Stimulated activated CD4-positive, alpha-beta T cell treated with anti-CD3 and anti-CD28 coated beads, TNF-alpha, amount 100 ng/mL, for 1 hour (primary cell): ENCODE measurements around the gene ZNF362.
A peak's percentile ranks its signal among the peaks of the same experiment; 100 is the strongest.

Experiments used
- DNase-seq, 3 donors: peaks; one replicate each; pipeline ENCODE4 v3.0.0-alpha.2; 2020; ENCODE audit warnings: low read depth in 3 of 3, low spot score in 1 of 3

ZNF362 gene

GRCh38 chr1:33244143-33244808 lies 12.0 kb upstream of the ZNF362 start:
- DNase-seq = no peak

DNA sequence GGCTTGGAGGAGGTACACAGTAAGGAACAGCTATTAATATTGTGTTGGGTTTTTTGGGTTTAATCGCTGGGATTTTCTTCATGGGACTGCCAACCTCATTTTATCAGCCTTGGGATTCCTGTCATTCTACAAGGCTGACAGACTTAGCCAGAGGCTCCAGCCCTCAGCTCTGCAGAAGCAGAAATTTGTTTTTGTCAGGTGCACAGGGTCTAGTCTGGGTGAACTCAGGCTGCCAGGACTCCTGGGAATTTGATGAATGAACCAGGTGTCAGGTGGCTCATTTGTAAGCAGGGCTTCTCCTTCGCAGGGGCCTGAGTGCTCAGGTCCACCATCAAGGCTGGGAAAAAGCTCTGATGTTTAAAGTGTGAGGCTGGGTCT lies 11.5 kb upstream of the ZNF362 start:
- DNase-seq = no peak

- DNase-seq = no peak
Measured at GRCh38 chr1:33246171-33246570, 10.1 kb upstream of the ZNF362 start.

DNA sequence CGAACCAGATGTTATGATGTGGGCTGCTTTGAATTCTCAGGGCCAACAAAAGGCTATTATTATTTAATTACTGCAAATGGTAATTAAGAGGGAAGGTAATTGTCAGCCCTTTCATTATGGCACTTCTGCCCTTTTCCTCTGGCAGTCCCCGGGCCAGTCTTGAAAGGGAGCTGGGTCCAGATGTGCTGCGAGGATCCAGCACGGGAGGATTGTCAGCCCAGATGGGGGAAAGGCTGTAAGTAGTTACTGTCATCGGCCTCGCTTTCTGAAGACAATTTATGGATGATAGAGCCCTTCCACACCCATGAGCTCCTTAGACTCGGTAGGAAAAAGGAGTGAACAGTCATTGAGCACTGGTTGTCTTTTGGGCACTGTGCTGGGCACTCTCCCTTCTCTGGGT lies 8.7 kb upstream of the ZNF362 start:
- DNase-seq = no peak

- no peak for DNase-seq
Measured at GRCh38 chr1:33248244-33248643, 8.0 kb upstream of the ZNF362 start.

DNA sequence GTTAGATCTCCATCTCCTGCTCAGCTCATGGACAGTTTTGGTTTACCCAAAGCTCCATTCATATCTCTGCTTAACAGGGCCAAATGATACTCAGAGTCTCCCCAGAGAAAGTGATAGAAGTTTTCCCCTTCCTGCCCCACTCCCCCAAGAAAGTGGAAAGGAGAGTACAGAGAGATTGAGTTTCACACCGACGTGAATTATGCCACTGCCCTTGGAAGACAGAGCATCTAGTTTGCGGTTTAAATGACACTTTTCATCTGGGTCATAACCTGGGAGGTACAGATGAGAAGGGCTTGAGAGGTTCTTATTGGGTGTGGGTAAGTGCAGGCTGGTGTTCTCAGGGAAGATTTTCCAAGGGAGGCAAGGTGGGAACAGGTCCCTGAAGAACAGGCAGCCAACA lies 6.9 kb upstream of the ZNF362 start:
- DNase-seq = no peak

DNA sequence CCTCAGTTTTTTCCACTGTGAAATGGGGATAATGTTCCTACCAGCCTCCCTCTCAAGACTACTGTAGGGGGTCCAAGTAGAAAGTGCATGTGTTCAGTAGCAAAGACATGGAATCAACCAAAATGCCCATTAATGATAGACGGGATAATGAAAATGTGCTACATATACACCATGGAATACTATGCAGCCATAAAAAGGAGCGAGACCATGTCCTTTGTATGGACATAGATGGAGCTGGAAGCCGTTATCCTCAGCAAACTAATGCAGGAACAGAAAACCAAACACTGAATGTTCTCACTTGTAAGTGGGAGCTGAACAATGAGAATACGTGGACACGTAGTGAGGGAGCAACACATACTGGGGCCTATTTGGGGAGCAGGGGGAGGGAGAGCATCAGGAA lies 6.1 kb upstream of the ZNF362 start:
- no peak for DNase-seq

DNA sequence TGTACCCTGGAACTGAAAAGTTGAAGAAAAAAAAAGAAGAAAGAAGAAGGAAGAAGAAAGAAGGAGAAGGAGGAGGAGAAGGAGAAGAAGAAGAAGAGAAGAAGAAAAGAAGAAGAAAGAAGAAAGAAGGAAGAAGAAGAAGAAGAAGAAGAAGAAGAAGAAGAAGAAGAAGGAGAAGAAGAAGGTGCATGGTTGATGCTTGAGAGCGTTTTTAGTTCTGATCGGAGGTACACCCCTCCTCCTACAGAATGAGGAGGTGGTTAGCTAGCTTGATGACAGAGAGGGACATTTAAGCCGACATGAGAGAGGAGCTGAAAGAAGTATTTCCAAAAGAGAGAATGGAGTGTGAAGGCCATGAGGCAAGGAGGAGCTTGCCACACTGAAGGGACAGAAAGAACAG lies 5.6 kb upstream of the ZNF362 start:
- DNase-seq = no peak

- no peak for DNase-seq
Measured at GRCh38 chr1:33254491-33254890, 1.8 kb upstream of the ZNF362 start.

DNA sequence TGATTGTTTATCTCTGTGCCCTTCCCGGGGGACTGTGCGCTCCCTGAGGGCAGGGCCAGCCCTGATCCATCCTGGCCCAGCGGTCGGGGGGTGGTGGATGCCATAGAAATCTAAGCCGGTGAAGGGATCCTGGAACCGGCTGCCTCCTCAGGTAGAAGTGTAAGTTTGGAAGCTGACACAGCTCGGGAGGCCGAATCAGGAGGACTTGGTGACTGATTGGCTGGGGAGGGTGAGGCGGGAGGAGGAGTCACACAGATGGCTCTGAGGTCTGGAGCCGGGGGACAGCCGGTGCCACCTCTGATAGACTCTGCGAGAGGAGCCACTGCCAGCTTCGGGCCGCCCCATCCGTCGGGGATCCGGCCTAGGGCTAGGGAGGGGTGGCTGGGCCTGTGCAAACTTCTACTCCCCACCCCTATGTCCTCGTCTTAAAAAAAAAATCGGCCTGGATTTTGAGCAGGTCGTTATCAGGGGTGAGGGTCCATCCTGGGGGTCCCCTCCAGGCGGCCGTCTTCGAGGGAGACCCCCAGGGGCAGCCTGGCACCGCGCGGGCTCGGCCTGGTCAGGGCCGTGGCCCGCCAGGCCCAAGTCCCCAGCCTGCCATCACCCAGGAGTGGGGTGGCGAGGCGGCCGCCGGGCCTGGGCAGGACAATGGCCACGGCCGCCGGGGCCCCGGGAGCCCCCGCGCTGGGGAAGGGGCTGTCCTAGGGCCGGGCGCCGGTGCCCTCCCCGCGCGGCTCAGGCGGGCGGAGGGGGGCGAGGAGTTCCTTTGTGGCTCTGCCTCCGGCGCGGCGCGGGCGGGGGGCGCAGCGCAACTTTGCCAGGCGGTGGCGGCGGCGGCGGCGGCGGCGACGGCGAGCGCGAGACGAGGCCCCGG lies 708 bp upstream of the ZNF362 start:
- peak in 2 of 3 donors; percentile 9 to 33 for DNase-seq

DNA sequence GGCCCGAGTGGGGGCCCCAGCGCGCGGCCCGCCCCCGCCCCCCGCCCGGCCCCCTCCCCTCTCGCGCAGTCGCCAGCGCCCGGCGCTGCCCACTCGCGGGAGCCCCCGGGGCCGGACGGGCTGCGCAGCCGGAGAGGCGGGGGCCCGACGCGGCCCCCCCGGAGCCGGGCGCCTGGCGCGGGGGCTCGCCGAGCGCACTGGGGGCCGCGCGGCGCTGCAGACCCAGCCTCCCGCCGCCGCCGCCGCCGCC lies 146 bp upstream of the ZNF362 start:
- DNase-seq = no peak

DNA sequence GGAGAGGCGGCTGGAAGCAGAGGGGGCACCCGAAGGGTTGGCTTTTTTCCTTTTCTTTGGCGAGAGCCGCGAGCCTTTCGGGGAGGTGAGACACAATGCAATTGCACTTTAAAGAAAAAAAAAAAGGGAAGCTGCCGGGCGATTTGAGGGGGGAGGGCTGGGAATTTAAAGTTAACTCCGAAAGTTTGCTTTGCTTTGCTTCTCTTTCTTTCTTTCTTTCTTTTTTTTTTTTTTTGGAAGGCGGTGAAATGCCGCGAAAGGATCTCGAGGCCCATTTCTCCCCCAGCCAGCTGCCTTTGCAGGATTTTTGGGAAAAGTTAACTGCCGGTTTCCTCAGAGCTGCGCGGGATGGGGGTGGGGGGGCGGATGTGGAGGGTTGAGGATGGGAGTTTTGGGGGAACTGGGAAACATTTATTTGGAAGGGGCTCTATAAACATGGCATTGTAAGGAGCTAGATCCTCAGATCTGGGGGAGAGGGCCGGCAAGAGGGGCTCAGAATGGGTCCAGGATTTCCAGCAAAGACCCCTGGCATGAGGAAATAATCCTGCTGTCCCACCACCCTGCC lies 997 bp downstream of the ZNF362 start:
- DNase-seq = no peak

DNA sequence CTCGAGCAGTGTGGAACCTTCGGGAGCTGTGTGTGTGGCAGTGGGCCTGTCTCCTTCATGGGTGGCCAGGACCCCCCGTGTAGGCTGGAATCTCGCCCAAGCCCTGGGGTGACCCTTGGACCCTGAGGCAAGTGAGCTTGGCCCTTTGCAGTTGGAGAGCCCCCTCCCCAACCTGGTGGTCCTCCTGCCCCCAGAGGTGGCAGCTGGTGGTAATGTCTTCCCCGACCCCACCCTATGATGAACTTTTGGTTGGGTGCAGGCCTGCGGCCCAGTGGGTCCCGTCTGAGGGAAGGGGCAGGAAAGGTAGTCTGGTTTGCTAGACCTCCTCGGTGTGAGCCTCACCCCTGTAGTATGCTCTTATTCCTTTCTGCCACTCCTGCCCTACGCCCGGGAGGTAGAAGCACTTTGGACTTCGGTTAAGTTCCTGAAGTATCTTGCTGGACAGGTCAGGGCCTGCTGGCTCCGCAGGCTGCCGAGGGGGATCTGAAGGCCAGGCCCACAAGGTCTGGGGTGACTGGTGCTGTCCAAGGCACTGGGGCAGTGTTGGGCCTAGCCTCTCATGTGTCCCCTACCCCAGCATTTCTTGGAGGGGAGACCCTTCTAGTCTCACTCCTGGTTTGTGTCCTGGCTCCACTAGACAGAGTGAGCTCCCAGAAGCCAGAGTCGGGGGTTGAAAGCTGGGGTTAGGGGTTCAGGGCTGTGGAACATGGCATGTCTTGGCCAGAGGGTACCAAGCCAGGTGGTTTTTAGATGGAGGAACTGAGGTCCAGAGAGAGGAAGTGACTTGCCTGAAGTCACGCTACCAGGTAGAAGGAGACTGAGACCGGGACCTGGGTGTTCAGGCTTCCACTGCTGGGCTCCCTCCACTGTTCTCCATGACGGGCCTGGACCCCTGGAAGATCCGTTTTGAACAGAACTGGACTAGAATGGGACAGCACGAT lies 1.8 kb downstream of the ZNF362 start:
- no peak for DNase-seq

DNA sequence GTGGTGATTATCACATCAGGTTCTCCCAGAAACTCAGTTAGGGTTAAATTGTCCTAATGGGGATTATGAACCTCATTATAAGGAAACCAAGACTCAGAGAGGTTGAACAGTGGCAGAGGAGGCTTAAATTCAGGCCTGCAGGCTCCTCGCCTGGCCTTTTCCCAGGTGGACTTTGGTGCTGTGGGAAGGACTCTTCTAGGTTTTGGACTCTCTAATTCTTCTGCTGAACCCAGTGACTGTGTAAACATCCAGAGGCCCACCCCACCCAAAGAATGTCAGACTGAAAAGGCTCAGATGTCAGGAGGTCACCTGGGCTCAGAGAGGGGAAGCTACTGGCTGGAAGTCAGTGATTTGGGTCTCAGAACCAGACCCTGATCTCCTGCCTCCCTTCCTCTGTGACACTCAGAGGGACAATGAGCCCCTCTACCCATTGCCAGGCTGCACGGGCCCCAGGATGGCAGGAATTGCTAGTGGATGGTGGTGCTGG lies 2.5 kb downstream of the ZNF362 start:
- no peak for DNase-seq

- no peak for DNase-seq
Measured at GRCh38 chr1:33259879-33260278, 3.6 kb downstream of the ZNF362 start.

GRCh38 chr1:33260439-33260838 lies 4.1 kb downstream of the ZNF362 start:
- no peak for DNase-seq

- no peak for DNase-seq
Measured at GRCh38 chr1:33261344-33261743, 5.1 kb downstream of the ZNF362 start.

DNA sequence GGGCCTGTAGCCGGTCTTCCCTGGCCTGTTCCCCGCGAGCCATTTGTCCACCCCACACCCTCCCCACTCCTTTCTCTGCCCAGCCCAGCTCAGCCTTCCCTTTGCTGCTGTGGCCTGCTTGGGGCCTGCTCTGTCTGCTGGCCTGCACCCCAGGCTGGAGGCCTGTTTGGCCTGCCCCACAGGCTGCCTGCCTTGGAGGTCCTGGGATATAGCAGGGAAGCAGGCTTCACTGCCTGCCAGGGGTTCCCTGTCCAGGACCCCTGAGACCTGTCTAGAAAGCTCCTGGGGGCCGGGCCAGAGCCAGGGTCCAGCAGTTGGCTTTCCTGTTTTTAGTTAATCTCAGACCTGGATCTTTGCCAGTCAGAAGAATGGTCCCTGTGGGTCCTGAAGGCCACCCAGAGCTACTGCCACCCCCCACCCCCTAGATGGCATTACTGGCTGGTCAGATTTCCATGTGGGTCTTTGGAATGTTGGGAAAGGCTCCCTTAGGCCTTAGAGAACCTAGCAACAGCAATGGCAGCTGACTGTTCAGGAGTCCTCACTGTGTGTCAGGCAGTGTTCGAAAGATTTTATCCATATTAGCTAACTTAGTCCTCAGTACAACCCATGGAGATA lies 7.7 kb downstream of the ZNF362 start:
- no peak for DNase-seq

DNA sequence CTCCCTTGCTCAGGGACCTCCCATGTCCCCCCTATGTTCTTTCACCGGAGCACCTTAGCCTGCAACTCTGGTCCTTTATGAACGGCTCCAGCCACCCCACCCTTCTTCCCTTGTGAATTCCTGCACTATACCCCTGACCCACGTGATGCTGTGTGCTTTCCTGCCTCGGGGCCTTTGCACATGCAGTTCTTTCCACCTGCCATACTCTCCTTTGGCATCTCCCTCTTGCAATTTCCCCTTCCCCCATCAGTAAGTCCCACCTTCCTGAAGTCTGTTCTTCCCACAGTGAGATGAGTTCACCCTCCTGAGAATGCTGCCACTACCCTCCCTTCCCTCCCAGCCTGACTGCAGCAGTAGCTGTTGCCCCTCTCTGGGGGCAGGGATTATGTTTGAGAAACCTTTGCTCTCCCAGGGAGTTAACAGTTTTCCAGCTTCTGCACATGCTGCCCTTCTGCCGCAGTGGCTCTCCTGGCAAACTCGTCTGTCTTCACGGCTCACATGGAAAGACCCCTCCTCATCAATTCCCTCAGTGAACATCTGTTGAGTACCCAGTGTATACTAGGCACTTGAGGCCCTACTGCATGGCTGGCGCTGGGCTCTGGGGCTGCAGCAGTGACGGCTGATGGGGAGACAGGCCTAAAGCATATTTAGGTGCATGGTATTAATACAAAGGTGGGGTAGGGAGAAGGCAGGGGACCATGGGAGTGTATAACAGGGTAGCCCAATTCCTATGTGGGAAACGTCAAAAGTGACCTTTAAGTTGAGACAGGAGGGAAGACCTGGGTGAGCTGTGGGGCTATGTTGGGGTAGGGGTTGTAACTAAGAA lies 9.7 kb downstream of the ZNF362 start:
- DNase-seq = no peak

DNA sequence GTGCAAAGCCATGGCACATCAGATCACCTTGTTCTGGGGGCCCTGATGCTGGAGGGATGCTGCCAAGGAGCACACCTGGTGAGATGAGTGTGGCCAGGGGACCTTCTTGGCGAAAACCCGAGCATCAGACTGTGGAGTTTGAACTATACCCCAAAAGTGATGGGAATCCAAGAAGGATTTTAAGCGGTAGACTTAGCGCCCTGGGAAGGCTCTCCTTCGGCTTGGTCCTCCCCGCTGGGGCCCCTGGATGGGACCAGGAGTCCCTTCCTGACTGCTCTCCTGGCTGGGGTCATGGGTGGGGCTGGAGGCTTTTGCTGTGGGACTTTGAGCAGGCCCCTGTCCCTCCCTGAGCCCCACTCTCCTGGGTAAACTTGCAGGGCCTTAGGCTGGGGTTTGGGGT lies 10.5 kb downstream of the ZNF362 start:
- DNase-seq = no peak
